GM18858 (cell line): ENCODE data around the gene GTPBP4.
"Not testable (repeated sequence)": the region's sequence is repeated elsewhere in the genome, so short reads cannot be mapped to it uniquely, and the experiment has no call there.

ENCODE experiments used
- ATAC-seq: cut with Tn5 transposase; IDR thresholded peaks from one replicate; pipeline ENCODE4 v1.9.1; 2021; ENCODE audit not compliant: unreplicated experiment

Gene GTPBP4

GRCh38 chr10:1056326-1057105 is 68.3 kb downstream of the GTPBP4 start, which contains the start of gene WDR37:
Gene WDR37 (plus strand): TSS chr10:1056385. CDS start chr10:1072156, 15,771 bp downstream.
- ATAC-seq: peak; percentile 85

- ATAC-seq: no peak
These were observed 68.9 kb downstream of the GTPBP4 start for GRCh38 chr10:1057106-1057657.

- no peak for ATAC-seq
These were observed 69.8 kb downstream of the GTPBP4 start for GRCh38 chr10:1058017-1058416.

GRCh38 chr10:1059902-1060301 is 71.7 kb downstream of the GTPBP4 start:
- ATAC-seq: no peak

GRCh38 chr10:1061930-1062774 is 73.9 kb downstream of the GTPBP4 start:
- ATAC-seq: no peak

GRCh38 chr10:1063232-1063865 is 75.1 kb downstream of the GTPBP4 start:
- no peak for ATAC-seq

GRCh38 chr10:1064964-1065247 is 76.7 kb downstream of the GTPBP4 start:
- no peak for ATAC-seq

GRCh38 chr10:1066734-1067133 is 78.5 kb downstream of the GTPBP4 start:
- not testable (repeated sequence) for ATAC-seq

- ATAC-seq: no peak
These were observed 80.4 kb downstream of the GTPBP4 start for GRCh38 chr10:1068380-1069361.
